CD14-positive monocyte (primary cell): ENCODE measurements around the gene CD38. TPM values are rescaled to one million over a fixed set of nuclear protein-coding genes. Genes with fewer than 3 reads are reported as not detected.

Source experiments
- DNase-seq, 3 donors: peaks; one replicate each; pipeline ENCODE4 v3.0.0-alpha.2; 2011 to 2022
- H2AFZ ChIP-seq: 2 replicates; pipeline ENCODE4 v1.6.0; 2012; ENCODE audit warnings: mild to moderate bottlenecking, low read depth, low read length, inconsistent platforms; ENCODE audit not compliant: insufficient read depth, poor library complexity, severe bottlenecking
- H3K27ac ChIP-seq, 2 donors: 1 replicate in 1 of 2; 2 replicates in 1 of 2; pipeline ENCODE4 v1.5.1; 2012 to 2013; ENCODE audit warnings: low read length in 2 of 2, control low read depth in 1 of 2, inconsistent platforms in 1 of 2, low read depth in 1 of 2, mild to moderate bottlenecking in 1 of 2
- H3K27me3 ChIP-seq, 2 donors: one replicate each; pipeline versions ENCODE4 v1.6.0 to v1.6.1; 2011 to 2013; ENCODE audit warnings: low read length in 2 of 2; ENCODE audit not compliant: control insufficient read depth in 2 of 2, insufficient read depth in 2 of 2
- H3K36me3 ChIP-seq, 2 donors: replicated peaks in 1 of 2; 1 replicate in 1 of 2; 2 replicates in 1 of 2; pipeline versions ENCODE4 v1.5.1 to v1.6.1; 2012 to 2013; ENCODE audit warnings: low read length in 2 of 2, control low read depth in 1 of 2, inconsistent platforms in 1 of 2, mild to moderate bottlenecking in 1 of 2; ENCODE audit not compliant: insufficient read depth in 2 of 2, control insufficient read depth in 1 of 2
- H3K4me1 ChIP-seq, 2 donors: 1 replicate in 1 of 2; 2 replicates in 1 of 2; pipeline versions ENCODE4 v1.5.1 to v1.6.1; 2012 to 2013; ENCODE audit warnings: low read length in 2 of 2, control low read depth in 1 of 2, inconsistent platforms in 1 of 2, mild to moderate bottlenecking in 1 of 2, moderate library complexity in 1 of 2; ENCODE audit not compliant: insufficient read depth in 2 of 2, control insufficient read depth in 1 of 2
- H3K4me2 ChIP-seq: replicated peaks from 2 replicates; pipeline ENCODE3; 2012; ENCODE audit warnings: low read length, moderate library complexity, mild to moderate bottlenecking; ENCODE audit not compliant: poor library complexity, severe bottlenecking; ENCODE audit errors: extremely low read depth
- H3K4me3 ChIP-seq, 3 experiments: fragments of 200-600 bp in 1 of 3; sonication (generic) in 1 of 3; replicated peaks in 1 of 3; 1 replicate in 2 of 3; 2 replicates in 1 of 3; pipeline ENCODE4 v1.5.1; 2011 to 2013; ENCODE audit warnings: low read length in 3 of 3, mild to moderate bottlenecking in 3 of 3, control low read depth in 2 of 3, low read depth in 2 of 3, inconsistent platforms in 1 of 3, moderate library complexity in 1 of 3
- H3K79me2 ChIP-seq: 2 replicates; pipeline ENCODE4 v1.6.0; 2012; ENCODE audit warnings: mild to moderate bottlenecking, control low read depth, inconsistent platforms, low read length, moderate library complexity; ENCODE audit not compliant: insufficient read depth
- H3K9ac ChIP-seq: 2 replicates; pipeline ENCODE4 v1.6.0; 2017; ENCODE audit warnings: low read length, mild to moderate bottlenecking; ENCODE audit not compliant: insufficient read depth, poor library complexity, severe bottlenecking
- H3K9me3 ChIP-seq, 2 donors: replicated peaks in 1 of 2; 1 replicate in 1 of 2; 2 replicates in 1 of 2; pipeline versions ENCODE4 v1.5.1 to v1.6.1; 2012 to 2013; ENCODE audit warnings: low read length in 2 of 2, control low read depth in 1 of 2; ENCODE audit not compliant: control insufficient read depth in 1 of 2, insufficient read depth in 1 of 2
- H4K20me1 ChIP-seq: 2 replicates; pipeline ENCODE4 v1.6.0; 2012; ENCODE audit warnings: mild to moderate bottlenecking, low read length, control low read depth, moderate library complexity; ENCODE audit not compliant: insufficient read depth
- H3K27ac Mint-ChIP-seq, 7 donors: one replicate each; pipeline ENCODE4 v1.8.0; 2020; ENCODE audit warnings: mild to moderate bottlenecking in 7 of 7, mixed read lengths in 7 of 7, moderate library complexity in 6 of 7, inconsistent platforms in 2 of 7
- H3K27me3 Mint-ChIP-seq, 3 donors: one replicate each; pipeline ENCODE4 v1.8.0; 2021 to 2022; ENCODE audit warnings: low read depth in 3 of 3, mild to moderate bottlenecking in 3 of 3, mixed read lengths in 3 of 3, moderate library complexity in 3 of 3, inconsistent platforms in 1 of 3
- H3K36me3 Mint-ChIP-seq, 2 donors: one replicate each; pipeline ENCODE4 v1.8.0; 2020; ENCODE audit warnings: mixed read lengths in 2 of 2, inconsistent platforms in 1 of 2, mild to moderate bottlenecking in 1 of 2
- H3K4me1 Mint-ChIP-seq: one replicate; pipeline ENCODE4 v1.8.0; 2020; ENCODE audit warnings: mild to moderate bottlenecking, mixed read lengths
- H3K4me3 Mint-ChIP-seq, 2 donors: one replicate each; pipeline ENCODE4 v1.8.0; 2020; ENCODE audit warnings: mild to moderate bottlenecking in 2 of 2, mixed read lengths in 2 of 2, moderate library complexity in 1 of 2
- H3K9me3 Mint-ChIP-seq, 7 donors: one replicate each; pipeline ENCODE4 v1.8.0; 2020 to 2022; ENCODE audit warnings: mixed read lengths in 7 of 7, mild to moderate bottlenecking in 6 of 7, moderate library complexity in 6 of 7, inconsistent platforms in 2 of 7
- CTCF ChIP-seq: fragments of 200-600 bp; IDR thresholded peaks from one replicate; pipeline ENCODE4 v1.8.0; 2022; ENCODE audit warnings: antibody characterized with exemption, mild to moderate bottlenecking
- WGBS: methylation state at CpG from one replicate; pipeline ENCODE4 v1.1.5; 2013; ENCODE audit warnings: missing lambda C conversion rate; ENCODE audit not compliant: insufficient coverage; 5-methylcytosine and 5-hydroxymethylcytosine counted together
- intact Hi-C, 2 donors: fragments of 100-400 bp; cut with micrococcal nuclease; formaldehyde crosslinking; loops; one replicate each; pipeline versions ENCODE4 v1.15.0 to v1.15.1; 2023
- polyA plus RNA-seq, 3 donors: library from polyadenylated mRNA; depleted of rRNA in 1 of 3; unstranded in 2 of 3; stranded (reverse) in 1 of 3; fragments of 300-500 nt in 2 of 3; fragments of >200 nt in 1 of 3; fragmentation: Illumina TruSeq in 2 of 3; gene quantifications; 1 replicate in 2 of 3; 2 replicates in 1 of 3; pipeline ENCODE4 v1.2.3, GENCODE V29; 2012 to 2021

CD38 gene
- polyA plus RNA-seq, 3 donors = 2.3 to 4.4 (median 3.0) TPM

GRCh38 chr4:15746110-15746509 lies 32.0 kb upstream of the CD38 start:
- no peak overlapping the region for H3K4me3 ChIP-seq
- intact Hi-C loops = no loop called here
- peaks cover 7 to 24% (median 12%) of the 10 kb centered on the region in 7 donors for H3K9me3 Mint-ChIP-seq
- no peak overlapping the region for H3K4me2 ChIP-seq
- peaks cover 0 to 2% (median 2%) of the 10 kb centered on the region in 3 donors for H3K27me3 Mint-ChIP-seq
- H3K4me1 ChIP-seq = no peaks in the 10 kb centered on the region
- H3K27me3 ChIP-seq = no peaks in the 10 kb centered on the region
- H3K36me3 ChIP-seq = peaks cover 0 to 15% of the 10 kb centered on the region in 2 donors
- H3K4me1 Mint-ChIP-seq = peaks cover 12% of the 10 kb centered on the region
- no peak for TF ChIP-seq CTCF
- H3K9ac ChIP-seq = no peak overlapping the region
- no peaks in the 10 kb centered on the region for H3K79me2 ChIP-seq
- no CpG with 5 or more reads among the region's 1 CpG for WGBS
- H3K9me3 ChIP-seq = peaks cover 11 to 14% of the 10 kb centered on the region in 2 donors
- no peak overlapping the region for H3K27ac Mint-ChIP-seq
- H3K36me3 Mint-ChIP-seq = peaks cover 32 to 35% of the 10 kb centered on the region in 2 donors
- H2AFZ ChIP-seq = no peak overlapping the region
- no peak for DNase-seq
- no peak overlapping the region for H3K4me3 Mint-ChIP-seq
- no peaks in the 10 kb centered on the region for H4K20me1 ChIP-seq
- H3K27ac ChIP-seq = no peak overlapping the region

DNA sequence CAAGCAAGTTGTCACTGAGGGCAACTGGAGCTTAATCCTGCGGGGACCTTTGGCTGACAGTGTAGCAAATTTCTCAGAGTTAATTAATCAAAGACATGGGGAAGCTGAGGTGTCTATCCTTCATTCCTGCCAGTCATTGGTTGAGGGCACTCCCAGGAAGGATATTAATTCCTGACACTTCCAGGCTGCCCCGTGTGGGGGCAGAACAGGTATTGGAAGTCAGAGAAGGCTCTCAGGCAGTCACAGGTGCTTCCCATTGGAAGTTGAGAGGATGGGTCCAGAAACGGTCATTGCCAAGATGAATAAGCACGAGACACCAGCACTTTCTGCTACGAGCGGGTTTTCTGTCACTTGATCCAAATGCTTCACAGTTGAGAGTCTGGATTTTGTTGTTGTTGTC lies 29.1 kb upstream of the CD38 start:
- H3K27me3 ChIP-seq = no peaks in the 10 kb centered on the region
- peaks cover 3% of the 10 kb centered on the region in 2 donors for H3K4me1 ChIP-seq
- H3K27me3 Mint-ChIP-seq = peaks cover 0 to 3% (median 2%) of the 10 kb centered on the region in 3 donors
- H3K9ac ChIP-seq = no peak overlapping the region
- peaks cover 9% of the 10 kb centered on the region for H3K4me1 Mint-ChIP-seq
- no peak for TF ChIP-seq CTCF
- H3K79me2 ChIP-seq = no peaks in the 10 kb centered on the region
- intact Hi-C loops = no loop called here
- DNase-seq = no peak
- no peak overlapping the region for H2AFZ ChIP-seq
- peaks cover 0 to 11% (median 5%) of the 10 kb centered on the region in 7 donors for H3K9me3 Mint-ChIP-seq
- H3K36me3 Mint-ChIP-seq = peaks cover 30 to 36% of the 10 kb centered on the region in 2 donors
- no peak overlapping the region for H3K4me2 ChIP-seq
- H3K4me3 Mint-ChIP-seq = no peak overlapping the region
- no peak overlapping the region for H3K4me3 ChIP-seq
- 75% methylated on average over 3 of the region's 6 CpGs for WGBS
- H3K27ac Mint-ChIP-seq = no peak overlapping the region
- peaks cover 2 to 13% of the 10 kb centered on the region in 2 donors for H3K36me3 ChIP-seq
- H4K20me1 ChIP-seq = no peaks in the 10 kb centered on the region
- H3K9me3 ChIP-seq = no peaks in the 10 kb centered on the region
- no peak overlapping the region for H3K27ac ChIP-seq
